WTC11 (cell line): ENCODE measurements around the gene DGCR8. TPM values are rescaled to one million over a fixed set of nuclear protein-coding genes. Genes with fewer than 3 reads are reported as not detected.

Experiments used
- ATAC-seq: fragments of 200-7000 bp; cut with Tn5 transposase; 2 replicates; pipeline ENCODE4 v1.10.0; 2021; ENCODE audit warnings: mild to moderate bottlenecking, moderate library complexity
- CTCF ChIA-PET: fragments of 300-600 bp; sonication (Branson Sonifier 250); formaldehyde crosslinking; loops from one replicate; lab custom pipeline; 2021; ENCODE audit warnings: antibody characterized with exemption; lab: Charles Lee
- POLR2A ChIA-PET: fragments of 350-600 bp; sonication (Branson Sonifier 250); formaldehyde crosslinking; loops from one replicate; lab custom pipeline; 2021; ENCODE audit warnings: antibody characterized with exemption; lab: Charles Lee
- DNase-seq: peaks from one replicate; pipeline ENCODE4 v3.0.0; 2021; ENCODE audit warnings: low spot score
- H3K27ac Mint-ChIP-seq: 2 replicates; pipeline ENCODE4 v1.8.0; 2021; ENCODE audit warnings: mixed read lengths
- H3K27me3 Mint-ChIP-seq: 2 replicates; pipeline ENCODE4 v1.8.0; 2021; ENCODE audit warnings: low read depth, mild to moderate bottlenecking, moderate library complexity, mixed read lengths
- H3K36me3 Mint-ChIP-seq: 2 replicates; pipeline ENCODE4 v1.8.0; 2021; ENCODE audit warnings: mixed read lengths
- H3K4me1 Mint-ChIP-seq: 2 replicates; pipeline ENCODE4 v1.8.0; 2022; ENCODE audit warnings: mixed read lengths
- H3K4me3 Mint-ChIP-seq: 2 replicates; pipeline ENCODE4 v1.8.0; 2021; ENCODE audit warnings: mild to moderate bottlenecking, moderate library complexity, mixed read lengths
- H3K9me3 Mint-ChIP-seq: 2 replicates; pipeline ENCODE4 v1.8.0; 2021; ENCODE audit warnings: mixed read lengths
- ARID4B ChIP-seq: sonication (generic); formaldehyde crosslinking; IDR thresholded peaks from 2 replicates; pipeline ENCODE4 v1.8.0; 2023; ENCODE audit warnings: missing genetic modification reagents, mild to moderate bottlenecking, borderline replicate concordance
- CTCF ChIP-seq: fragments of 200-600 bp; IDR thresholded peaks from 2 replicates; pipeline ENCODE4 v1.8.0; 2022; ENCODE audit warnings: antibody characterized with exemption
- FOXP1 ChIP-seq: sonication (generic); formaldehyde crosslinking; IDR thresholded peaks from 2 replicates; pipeline ENCODE4 v1.8.0; 2022; ENCODE audit warnings: missing genetic modification reagents, mild to moderate bottlenecking, moderate library complexity, borderline replicate concordance
- MAX ChIP-seq: sonication (generic); formaldehyde crosslinking; IDR thresholded peaks from 2 replicates; pipeline ENCODE4 v1.8.0; 2022; ENCODE audit warnings: mild to moderate bottlenecking, missing genetic modification reagents
- NFYB ChIP-seq: sonication (generic); formaldehyde crosslinking; conservative IDR thresholded peaks from 2 replicates; pipeline ENCODE4 v1.8.0; 2022; ENCODE audit warnings: low read depth, missing genetic modification reagents
- RORB ChIP-seq: fragments of 250-450 bp; sonication (Bioruptor Pico); IDR thresholded peaks from 2 replicates; pipeline ENCODE4 v1.9.0; 2021; ENCODE audit warnings: mild to moderate bottlenecking
- SMAD4 ChIP-seq: sonication (generic); formaldehyde crosslinking; IDR thresholded peaks from 2 replicates; pipeline ENCODE4 v1.8.0; 2022; ENCODE audit warnings: mild to moderate bottlenecking, missing genetic modification reagents
- SP1 ChIP-seq: sonication (generic); formaldehyde crosslinking; conservative IDR thresholded peaks from 2 replicates; pipeline ENCODE4 v1.8.1; 2022; ENCODE audit warnings: missing genetic modification reagents
- TEAD4 ChIP-seq: sonication (generic); formaldehyde crosslinking; IDR thresholded peaks from 2 replicates; pipeline ENCODE4 v1.8.0; 2022; ENCODE audit warnings: mild to moderate bottlenecking, missing genetic modification reagents
- ZNF263 ChIP-seq: sonication (generic); formaldehyde crosslinking; IDR thresholded peaks from 2 replicates; pipeline ENCODE4 v1.8.1; 2022; ENCODE audit warnings: low read depth, mild to moderate bottlenecking, moderate library complexity, missing genetic modification reagents
- ZNF532 ChIP-seq: fragments of 250-450 bp; sonication (Bioruptor Pico); IDR thresholded peaks from 2 replicates; pipeline ENCODE4 v1.9.0; 2021; ENCODE audit warnings: mild to moderate bottlenecking, borderline replicate concordance
- total RNA-seq: library from RNA; stranded (reverse); gene quantifications from 3 replicates; pipeline ENCODE4 v1.2.3, GENCODE V29; 2021
- TF ChIP-seq, protein P1 (sequence below): fragments of 250-450 bp; sonication (Bioruptor Pico); IDR thresholded peaks from 2 replicates; pipeline ENCODE4 v1.9.0; 2021; ENCODE audit warnings: mild to moderate bottlenecking
- TF ChIP-seq, protein P2 (sequence below): sonication (generic); formaldehyde crosslinking; IDR thresholded peaks from 2 replicates; pipeline ENCODE4 v1.8.1; 2022; ENCODE audit warnings: mild to moderate bottlenecking, moderate library complexity, missing genetic modification reagents
- TF ChIP-seq, protein P3 (sequence below): sonication (generic); formaldehyde crosslinking; IDR thresholded peaks from 2 replicates; pipeline ENCODE4 v1.8.1; 2023; ENCODE audit warnings: mild to moderate bottlenecking, missing genetic modification reagents, moderate library complexity

Gene DGCR8
- total RNA-seq, 1 experiment from 2014 or later, result 55.0 TPM

DNA sequence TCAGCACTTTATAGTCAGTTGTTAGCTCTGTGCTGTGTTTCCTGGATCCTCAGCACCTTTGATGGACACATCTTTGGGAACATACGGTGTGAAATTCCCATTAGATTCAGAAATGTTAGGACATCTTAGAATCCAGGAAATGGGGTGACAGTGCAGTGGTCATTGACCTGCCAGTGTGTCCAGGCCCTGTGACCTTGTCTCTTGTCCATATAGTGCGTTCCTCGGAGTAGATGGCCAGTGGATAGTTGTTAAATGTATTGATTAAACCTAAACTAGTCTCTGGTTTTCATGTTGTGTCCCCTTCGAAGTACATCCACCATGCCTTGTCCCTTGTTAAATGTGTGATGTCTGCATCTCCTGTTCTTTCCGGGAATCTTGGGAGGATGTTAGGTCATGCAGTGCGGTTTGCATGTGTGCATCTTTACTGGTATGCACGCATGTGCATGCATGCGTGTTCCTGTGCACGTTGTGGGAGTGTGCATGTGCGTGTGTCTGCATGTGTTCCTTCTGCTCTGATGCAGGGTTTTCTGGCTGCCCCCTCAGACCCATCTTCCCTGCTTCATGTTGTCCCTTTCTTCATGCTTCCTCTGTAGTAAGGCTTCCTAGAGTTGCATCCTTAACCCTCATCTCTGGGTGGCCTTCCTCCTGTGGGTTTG, 4.0 kb downstream of the DGCR8 start:
- TF ChIP-seq SP1 (CRISPR knock-in tag), result no peak
- TF ChIP-seq SMAD4 (CRISPR knock-in tag), result no peak
- TF ChIP-seq FOXP1 (CRISPR knock-in tag), result no peak
- TF ChIP-seq MAX (CRISPR knock-in tag), result no peak
- TF ChIP-seq, protein P1, sequence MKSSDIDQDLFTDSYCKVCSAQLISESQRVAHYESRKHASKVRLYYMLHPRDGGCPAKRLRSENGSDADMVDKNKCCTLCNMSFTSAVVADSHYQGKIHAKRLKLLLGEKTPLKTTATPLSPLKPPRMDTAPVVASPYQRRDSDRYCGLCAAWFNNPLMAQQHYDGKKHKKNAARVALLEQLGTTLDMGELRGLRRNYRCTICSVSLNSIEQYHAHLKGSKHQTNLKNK (CRISPR knock-in tag), result no peak
- TF ChIP-seq ARID4B, result no peak
- no peak for TF ChIP-seq TEAD4 (CRISPR knock-in tag)
- TF ChIP-seq NFYB (CRISPR knock-in tag), result no peak
- no peaks in the 10 kb centered on the region for H3K27me3 Mint-ChIP-seq
- ATAC-seq, result no peak
- H3K36me3 Mint-ChIP-seq, result peaks cover 37% of the 10 kb centered on the region
- ChIA-PET POLR2A (interaction anchor here (1.6 kb wide), 1 partner anchor 17 kb away, joined by 4 read pairs; no protein-coding TSS in a partner anchor), CTCF (interaction anchor here (0.6 to 1.4 kb wide), 9 partner anchors 9 to 125 kb away, joined by 3 to 5 read pairs (median 4); partner anchors contain the start of genes TANGO2 and TRMT2A)
- DNase-seq, result no peak
- H3K27ac Mint-ChIP-seq, result peak overlapping the region; percentile 95
- H3K4me1 Mint-ChIP-seq, result peaks cover 41% of the 10 kb centered on the region
- H3K4me3 Mint-ChIP-seq, result no peak overlapping the region
- H3K9me3 Mint-ChIP-seq, result no peaks in the 10 kb centered on the region

- Mint-ChIP-seq H3K27ac (peak overlapping the region; percentile 95), H3K4me3 (no peak overlapping the region), H3K9me3 (no peaks in the 10 kb centered on the region), H3K27me3 (no peaks in the 10 kb centered on the region), H3K36me3 (peaks cover 45% of the 10 kb centered on the region), H3K4me1 (peaks cover 41% of the 10 kb centered on the region)
- ATAC-seq (peak; percentile 77), DNase-seq (peak; percentile 84)
- TF ChIP-seq ZNF263, result no peak
- TF ChIP-seq, protein P2, sequence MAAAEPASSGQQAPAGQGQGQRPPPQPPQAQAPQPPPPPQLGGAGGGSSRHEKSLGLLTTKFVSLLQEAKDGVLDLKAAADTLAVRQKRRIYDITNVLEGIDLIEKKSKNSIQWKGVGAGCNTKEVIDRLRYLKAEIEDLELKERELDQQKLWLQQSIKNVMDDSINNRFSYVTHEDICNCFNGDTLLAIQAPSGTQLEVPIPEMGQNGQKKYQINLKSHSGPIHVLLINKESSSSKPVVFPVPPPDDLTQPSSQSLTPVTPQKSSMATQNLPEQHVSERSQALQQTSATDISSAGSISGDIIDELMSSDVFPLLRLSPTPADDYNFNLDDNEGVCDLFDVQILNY (CRISPR knock-in tag), result 0 out of 2 replicates have a peak, but pooled peaks have one; percentile 29
- TF ChIP-seq, protein P3, sequence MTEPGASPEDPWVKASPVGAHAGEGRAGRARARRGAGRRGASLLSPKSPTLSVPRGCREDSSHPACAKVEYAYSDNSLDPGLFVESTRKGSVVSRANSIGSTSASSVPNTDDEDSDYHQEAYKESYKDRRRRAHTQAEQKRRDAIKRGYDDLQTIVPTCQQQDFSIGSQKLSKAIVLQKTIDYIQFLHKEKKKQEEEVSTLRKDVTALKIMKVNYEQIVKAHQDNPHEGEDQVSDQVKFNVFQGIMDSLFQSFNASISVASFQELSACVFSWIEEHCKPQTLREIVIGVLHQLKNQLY, result 0 out of 2 replicates have a peak, but pooled peaks have one; percentile 33
- TF ChIP-seq MAX (CRISPR knock-in tag), result peak; percentile 88
- peak; percentile 15; the same call in 1 of the 2 replicates for TF ChIP-seq CTCF
- TF ChIP-seq RORB (CRISPR knock-in tag), result no peak
- no peak for TF ChIP-seq ZNF532 (CRISPR knock-in tag)
- ChIA-PET POLR2A (no interaction called here), CTCF (interaction anchor here (0.6 to 1.8 kb wide), 10 partner anchors 9 to 131 kb away, joined by 3 to 5 read pairs (median 4); partner anchors contain the start of genes TANGO2 and TRMT2A)
Observed at GRCh38 chr22:20084547-20085413, 4.7 kb downstream of the DGCR8 start.
